HEK293 (cell line): ENCODE data around the gene HUNK.

Experiments used
- CTCF ChIA-PET: fragments of 350-600 bp; formaldehyde crosslinking; extraction: SDS; loops from one replicate; lab custom pipeline; 2021; ENCODE audit warnings: antibody characterized with exemption; lab: Yijun Ruan, JAX
- POLR2A ChIA-PET: fragments of 300-600 bp; formaldehyde crosslinking; extraction: SDS; loops from one replicate; lab custom pipeline; 2020; ENCODE audit warnings: antibody characterized with exemption, inconsistent platforms; lab: Yijun Ruan, JAX
- H3K27ac ChIP-seq: fragments of 200-500 bp; sonication (Bioruptor generic); 2 replicates; pipeline ENCODE4 v1.5.1; 2014; ENCODE audit warnings: low read depth, low read length, control low read depth, inconsistent platforms; ENCODE audit errors: extremely low read depth
- H3K36me3 ChIP-seq, 2 experiments: fragments of 200-500 bp in 1 of 2; sonication (Bioruptor generic) in 1 of 2; 1 replicate in 1 of 2; 2 replicates in 1 of 2; pipeline ENCODE4 v1.5.1; 2014 to 2017; ENCODE audit warnings: inconsistent platforms in 2 of 2, low read length in 2 of 2; ENCODE audit not compliant: control insufficient read depth in 2 of 2, insufficient read depth in 1 of 2
- H3K4me1 ChIP-seq: fragments of 200-500 bp; sonication (Bioruptor generic); 2 replicates; pipeline ENCODE4 v1.5.1; 2014; ENCODE audit warnings: mild to moderate bottlenecking, low read length, inconsistent platforms; ENCODE audit not compliant: control insufficient read depth, insufficient read depth
- H3K4me3 ChIP-seq: 2 replicates; pipeline ENCODE4 v1.5.1; 2011; ENCODE audit warnings: low read depth, mild to moderate bottlenecking, control low read depth, low read length, moderate library complexity
- H3K9me3 ChIP-seq: fragments of 200-500 bp; sonication (Bioruptor generic); 2 replicates; pipeline ENCODE4 v1.5.1; 2014; ENCODE audit warnings: low read depth, low read length, inconsistent platforms; ENCODE audit not compliant: control insufficient read depth, insufficient read depth
- BCL11A ChIP-seq: fragments of 450-650 bp; formaldehyde crosslinking; IDR thresholded peaks from 2 replicates; pipeline ENCODE4 v1.5.1; 2016; ENCODE audit warnings: low read depth, missing biosample characterization, missing genetic modification characterization
- GLI4 ChIP-seq: fragments of 450-650 bp; formaldehyde crosslinking; IDR thresholded peaks from 2 replicates; pipeline ENCODE4 v1.5.1; 2016; ENCODE audit warnings: missing biosample characterization, missing genetic modification characterization
- GLIS2 ChIP-seq: fragments of 450-650 bp; formaldehyde crosslinking; IDR thresholded peaks from 2 replicates; pipeline ENCODE4 v1.5.1; 2016; ENCODE audit warnings: missing biosample characterization, missing genetic modification characterization
- HOXA7 ChIP-seq: sonication (generic); formaldehyde crosslinking; IDR thresholded peaks from 2 replicates; pipeline ENCODE4 v1.8.1; 2022; ENCODE audit warnings: missing genetic modification reagents, borderline replicate concordance
- KLF16 ChIP-seq: fragments of 450-650 bp; formaldehyde crosslinking; IDR thresholded peaks from 2 replicates; pipeline ENCODE4 v1.5.1; 2017; ENCODE audit warnings: missing biosample characterization, missing genetic modification characterization
- KLF7 ChIP-seq: fragments of 450-650 bp; formaldehyde crosslinking; IDR thresholded peaks from 2 replicates; pipeline ENCODE4 v1.5.1; 2016; ENCODE audit warnings: missing biosample characterization, missing genetic modification characterization, borderline replicate concordance
- KLF8 ChIP-seq: fragments of 450-650 bp; formaldehyde crosslinking; IDR thresholded peaks from 2 replicates; pipeline ENCODE4 v1.5.1; 2016; ENCODE audit warnings: missing biosample characterization, missing genetic modification characterization
- MYNN ChIP-seq: fragments of 450-650 bp; formaldehyde crosslinking; IDR thresholded peaks from 2 replicates; pipeline ENCODE4 v1.5.1; 2016; ENCODE audit warnings: missing biosample characterization, missing genetic modification characterization, borderline replicate concordance
- MZF1 ChIP-seq: fragments of 450-650 bp; formaldehyde crosslinking; IDR thresholded peaks from 2 replicates; pipeline ENCODE4 v1.5.1; 2017; ENCODE audit warnings: missing biosample characterization, missing genetic modification characterization, borderline replicate concordance
- SALL2 ChIP-seq: fragments of 450-650 bp; formaldehyde crosslinking; IDR thresholded peaks from 2 replicates; pipeline ENCODE4 v1.5.0; 2017; ENCODE audit warnings: missing biosample characterization, mild to moderate bottlenecking, missing genetic modification characterization, borderline replicate concordance
- SCRT1 ChIP-seq: fragments of 450-650 bp; formaldehyde crosslinking; IDR thresholded peaks from 2 replicates; pipeline ENCODE4 v1.5.1; 2016; ENCODE audit warnings: missing biosample characterization, missing genetic modification characterization, borderline replicate concordance
- ZBTB1 ChIP-seq: fragments of 450-650 bp; formaldehyde crosslinking; IDR thresholded peaks from 2 replicates; pipeline ENCODE4 v1.5.1; 2016; ENCODE audit warnings: missing biosample characterization, missing genetic modification characterization
- ZNF132 ChIP-seq: fragments of 450-650 bp; formaldehyde crosslinking; IDR thresholded peaks from 2 replicates; pipeline ENCODE4 v1.5.1; 2017; ENCODE audit warnings: missing biosample characterization, missing genetic modification characterization, borderline replicate concordance
- ZNF341 ChIP-seq: fragments of 450-650 bp; formaldehyde crosslinking; IDR thresholded peaks from 2 replicates; pipeline ENCODE4; 2016; ENCODE audit warnings: low read depth, missing biosample characterization, missing genetic modification characterization
- ZNF391 ChIP-seq: fragments of 450-650 bp; formaldehyde crosslinking; IDR thresholded peaks from 2 replicates; pipeline ENCODE4 v1.5.1; 2016; ENCODE audit warnings: low read depth, missing biosample characterization, missing genetic modification characterization, borderline replicate concordance
- ZNF423 ChIP-seq: fragments of 450-650 bp; formaldehyde crosslinking; IDR thresholded peaks from 2 replicates; pipeline ENCODE4 v1.5.1; 2016; ENCODE audit warnings: missing biosample characterization, missing genetic modification characterization
- ZNF501 ChIP-seq: fragments of 450-650 bp; formaldehyde crosslinking; IDR thresholded peaks from 2 replicates; pipeline ENCODE4 v1.5.1; 2016; ENCODE audit warnings: missing biosample characterization, missing genetic modification characterization
- ZNF514 ChIP-seq: fragments of 450-650 bp; formaldehyde crosslinking; IDR thresholded peaks from 2 replicates; pipeline ENCODE4 v1.5.1; 2016; ENCODE audit warnings: missing biosample characterization, missing genetic modification characterization
- ZNF521 ChIP-seq: fragments of 450-650 bp; formaldehyde crosslinking; IDR thresholded peaks from 2 replicates; pipeline ENCODE4 v1.5.1; 2017; ENCODE audit warnings: missing biosample characterization, mild to moderate bottlenecking, missing genetic modification characterization
- ZNF610 ChIP-seq: fragments of 450-650 bp; formaldehyde crosslinking; IDR thresholded peaks from 2 replicates; pipeline ENCODE4 v1.5.1; 2016; ENCODE audit warnings: missing biosample characterization, missing genetic modification characterization, borderline replicate concordance
- ZNF664 ChIP-seq: fragments of 450-650 bp; formaldehyde crosslinking; IDR thresholded peaks from 2 replicates; pipeline ENCODE4 v1.5.1; 2016; ENCODE audit warnings: missing biosample characterization, missing genetic modification characterization
- ZNF670 ChIP-seq: fragments of 450-650 bp; formaldehyde crosslinking; IDR thresholded peaks from 2 replicates; pipeline ENCODE4 v1.5.1; 2016; ENCODE audit warnings: missing biosample characterization, missing genetic modification characterization, low read depth
- ZNF701 ChIP-seq: fragments of 450-650 bp; formaldehyde crosslinking; IDR thresholded peaks from 2 replicates; pipeline ENCODE4 v1.5.1; 2016; ENCODE audit warnings: missing biosample characterization, missing genetic modification characterization
- ZNF747 ChIP-seq: fragments of 450-650 bp; formaldehyde crosslinking; IDR thresholded peaks from 2 replicates; pipeline ENCODE4 v1.5.1; 2016; ENCODE audit warnings: missing biosample characterization, missing genetic modification characterization
- ZNF776 ChIP-seq: fragments of 450-650 bp; formaldehyde crosslinking; IDR thresholded peaks from 2 replicates; pipeline ENCODE4 v1.5.0; 2017; ENCODE audit warnings: missing biosample characterization, missing genetic modification characterization, borderline replicate concordance
- ZSCAN16 ChIP-seq: fragments of 450-650 bp; formaldehyde crosslinking; IDR thresholded peaks from 2 replicates; pipeline ENCODE4 v1.5.1; 2016; ENCODE audit warnings: missing biosample characterization, missing genetic modification characterization
- ZSCAN30 ChIP-seq: fragments of 450-650 bp; IDR thresholded peaks from 2 replicates; pipeline ENCODE4 v1.5.1; 2018; ENCODE audit warnings: missing biosample characterization, mild to moderate bottlenecking, missing genetic modification characterization, moderate library complexity
- TF ChIP-seq, protein P1 (sequence below): fragments of 450-650 bp; formaldehyde crosslinking; IDR thresholded peaks from 2 replicates; pipeline ENCODE4 v1.5.1; 2016; ENCODE audit warnings: missing biosample characterization, missing genetic modification characterization, low read depth
- TF ChIP-seq, protein P2 (sequence below): IDR thresholded peaks from 2 replicates; pipeline ENCODE4 v1.6.1; 2011; ENCODE audit warnings: mild to moderate bottlenecking, low read depth, low read length, borderline replicate concordance
- TF ChIP-seq, protein P3 (sequence below): fragments of 450-650 bp; formaldehyde crosslinking; IDR thresholded peaks from 2 replicates; pipeline ENCODE4 v1.5.1; 2016; ENCODE audit warnings: missing biosample characterization, missing genetic modification characterization
- TF ChIP-seq, protein P4 (sequence below): fragments of 450-650 bp; IDR thresholded peaks from 2 replicates; pipeline ENCODE4 v1.5.1; 2018; ENCODE audit warnings: missing biosample characterization, missing genetic modification characterization

HUNK gene

DNA sequence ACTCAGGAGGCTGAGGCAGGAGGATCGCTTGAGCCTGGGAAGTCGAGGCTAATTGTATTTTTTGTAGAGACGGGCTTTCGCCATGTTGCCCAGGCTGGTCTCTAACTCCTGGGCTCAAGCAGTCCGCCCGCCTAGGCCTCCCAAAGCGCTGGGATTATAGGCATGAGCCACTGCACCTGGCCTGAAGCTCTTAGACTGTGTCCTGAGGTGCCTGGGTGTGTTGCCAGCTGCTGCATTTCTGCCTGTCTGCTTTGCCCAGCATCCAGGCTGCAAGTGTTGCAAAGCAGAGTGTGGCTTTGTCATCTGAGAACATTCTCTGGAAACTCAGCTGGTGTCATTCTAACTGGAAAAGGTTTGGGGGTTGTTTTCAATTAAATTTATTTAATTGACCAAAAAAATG is 105.0 kb downstream of the HUNK start:
- H3K9me3 ChIP-seq: no peaks in the 10 kb centered on the region
- POLR2A ChIA-PET: no interaction called here
- no peaks in the 10 kb centered on the region; a peak in 1 of 3 replicates for H3K36me3 ChIP-seq
- no peak overlapping the region for H3K27ac ChIP-seq
- H3K4me3 ChIP-seq: no peak overlapping the region
- H3K4me1 ChIP-seq: no peaks in the 10 kb centered on the region
- no peak for TF ChIP-seq ZNF423 (tag by site-specific recombination)
- TF ChIP-seq MYNN: no peak
- TF ChIP-seq ZNF521 (tag by site-specific recombination): no peak
- no peak for TF ChIP-seq HOXA7
- no peak for TF ChIP-seq ZBTB1 (tag by site-specific recombination)
- TF ChIP-seq, protein P1, sequence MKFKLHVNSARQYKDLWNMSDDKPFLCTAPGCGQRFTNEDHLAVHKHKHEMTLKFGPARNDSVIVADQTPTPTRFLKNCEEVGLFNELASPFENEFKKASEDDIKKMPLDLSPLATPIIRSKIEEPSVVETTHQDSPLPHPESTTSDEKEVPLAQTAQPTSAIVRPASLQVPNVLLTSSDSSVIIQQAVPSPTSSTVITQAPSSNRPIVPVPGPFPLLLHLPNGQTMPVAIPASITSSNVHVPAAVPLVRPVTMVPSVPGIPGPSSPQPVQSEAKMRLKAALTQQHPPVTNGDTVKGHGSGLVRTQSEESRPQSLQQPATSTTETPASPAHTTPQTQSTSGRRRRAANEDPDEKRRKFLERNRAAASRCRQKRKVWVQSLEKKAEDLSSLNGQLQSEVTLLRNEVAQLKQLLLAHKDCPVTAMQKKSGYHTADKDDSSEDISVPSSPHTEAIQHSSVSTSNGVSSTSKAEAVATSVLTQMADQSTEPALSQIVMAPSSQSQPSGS (tag by site-specific recombination): no peak
- TF ChIP-seq, protein P2, sequence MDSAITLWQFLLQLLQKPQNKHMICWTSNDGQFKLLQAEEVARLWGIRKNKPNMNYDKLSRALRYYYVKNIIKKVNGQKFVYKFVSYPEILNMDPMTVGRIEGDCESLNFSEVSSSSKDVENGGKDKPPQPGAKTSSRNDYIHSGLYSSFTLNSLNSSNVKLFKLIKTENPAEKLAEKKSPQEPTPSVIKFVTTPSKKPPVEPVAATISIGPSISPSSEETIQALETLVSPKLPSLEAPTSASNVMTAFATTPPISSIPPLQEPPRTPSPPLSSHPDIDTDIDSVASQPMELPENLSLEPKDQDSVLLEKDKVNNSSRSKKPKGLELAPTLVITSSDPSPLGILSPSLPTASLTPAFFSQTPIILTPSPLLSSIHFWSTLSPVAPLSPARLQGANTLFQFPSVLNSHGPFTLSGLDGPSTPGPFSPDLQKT: no peak
- TF ChIP-seq GLI4 (tag by site-specific recombination): no peak
- no peak for TF ChIP-seq MZF1
- TF ChIP-seq KLF7 (tag by site-specific recombination): no peak
- TF ChIP-seq ZNF610 (tag by site-specific recombination): no peak
- no peak for TF ChIP-seq ZNF701 (tag by site-specific recombination)
- no peak for TF ChIP-seq SALL2
- no peak for TF ChIP-seq GLIS2 (tag by site-specific recombination)
- no peak for TF ChIP-seq ZNF501
- no peak for TF ChIP-seq ZNF391 (tag by site-specific recombination)
- no peak for TF ChIP-seq KLF16 (tag by site-specific recombination)
- TF ChIP-seq, all 188 proteins: peak for 0
- CTCF ChIA-PET: interaction anchor here (0.8 to 1.5 kb wide), 2 partner anchors 280 to 348 kb away, joined by 3 read pairs; no protein-coding TSS in a partner anchor

DNA sequence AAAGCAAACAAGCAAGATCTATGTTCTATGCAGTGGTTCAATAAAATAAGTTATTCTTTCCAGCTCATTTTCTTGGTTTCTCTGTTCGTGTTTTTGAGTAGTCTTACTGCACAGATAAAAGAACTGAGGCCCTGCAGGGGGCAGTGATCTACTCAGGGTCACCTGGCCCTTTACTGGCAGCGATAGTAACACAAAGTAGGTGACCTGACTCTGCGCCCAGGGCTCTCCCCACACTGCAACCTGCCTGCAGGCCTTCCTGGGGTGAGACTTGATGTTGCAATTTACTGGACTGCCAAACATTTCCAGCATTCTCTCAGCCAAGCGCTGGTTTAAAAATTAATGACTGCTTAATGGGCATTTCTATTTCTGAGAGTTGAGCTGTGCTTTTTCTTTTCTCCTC is 110.3 kb downstream of the HUNK start:
- no peak overlapping the region for H3K27ac ChIP-seq
- no peak overlapping the region for H3K4me3 ChIP-seq
- POLR2A ChIA-PET: no interaction called here
- CTCF ChIA-PET: no interaction called here
- H3K9me3 ChIP-seq: no peaks in the 10 kb centered on the region
- peaks cover 0 to 6% of the 10 kb centered on the region in 2 experiments; a peak in 2 of 3 replicates for H3K36me3 ChIP-seq
- no peaks in the 10 kb centered on the region for H3K4me1 ChIP-seq
- TF ChIP-seq KLF8 (tag by site-specific recombination) (no peak), ZNF664 (tag by site-specific recombination) (no peak), ZNF423 (tag by site-specific recombination) (no peak), ZNF776 (tag by site-specific recombination) (no peak), MZF1 (no peak), ZNF341 (no peak), ZSCAN30 (tag by site-specific recombination) (no peak), SCRT1 (no peak), ZNF132 (tag by site-specific recombination) (no peak), ZNF514 (no peak), ZNF747 (tag by site-specific recombination) (no peak), BCL11A (tag by site-specific recombination) (no peak), ZNF670 (no peak), ZSCAN16 (tag by site-specific recombination) (no peak)
- TF ChIP-seq, protein P3, sequence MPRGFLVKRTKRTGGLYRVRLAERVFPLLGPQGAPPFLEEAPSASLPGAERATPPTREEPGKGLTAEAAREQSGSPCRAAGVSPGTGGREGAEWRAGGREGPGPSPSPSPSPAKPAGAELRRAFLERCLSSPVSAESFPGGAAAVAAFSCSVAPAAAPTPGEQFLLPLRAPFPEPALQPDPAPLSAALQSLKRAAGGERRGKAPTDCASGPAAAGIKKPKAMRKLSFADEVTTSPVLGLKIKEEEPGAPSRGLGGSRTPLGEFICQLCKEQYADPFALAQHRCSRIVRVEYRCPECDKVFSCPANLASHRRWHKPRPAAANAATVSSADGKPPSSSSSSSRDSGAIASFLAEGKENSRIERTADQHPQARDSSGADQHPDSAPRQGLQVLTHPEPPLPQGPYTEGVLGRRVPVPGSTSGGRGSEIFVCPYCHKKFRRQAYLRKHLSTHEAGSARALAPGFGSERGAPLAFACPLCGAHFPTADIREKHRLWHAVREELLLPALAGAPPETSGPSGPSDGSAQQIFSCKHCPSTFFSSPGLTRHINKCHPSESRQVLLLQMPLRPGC: no peak
- TF ChIP-seq, protein P4, sequence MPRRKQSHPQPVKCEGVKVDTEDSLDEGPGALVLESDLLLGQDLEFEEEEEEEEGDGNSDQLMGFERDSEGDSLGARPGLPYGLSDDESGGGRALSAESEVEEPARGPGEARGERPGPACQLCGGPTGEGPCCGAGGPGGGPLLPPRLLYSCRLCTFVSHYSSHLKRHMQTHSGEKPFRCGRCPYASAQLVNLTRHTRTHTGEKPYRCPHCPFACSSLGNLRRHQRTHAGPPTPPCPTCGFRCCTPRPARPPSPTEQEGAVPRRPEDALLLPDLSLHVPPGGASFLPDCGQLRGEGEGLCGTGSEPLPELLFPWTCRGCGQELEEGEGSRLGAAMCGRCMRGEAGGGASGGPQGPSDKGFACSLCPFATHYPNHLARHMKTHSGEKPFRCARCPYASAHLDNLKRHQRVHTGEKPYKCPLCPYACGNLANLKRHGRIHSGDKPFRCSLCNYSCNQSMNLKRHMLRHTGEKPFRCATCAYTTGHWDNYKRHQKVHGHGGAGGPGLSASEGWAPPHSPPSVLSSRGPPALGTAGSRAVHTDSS (tag by site-specific recombination): no peak
